A673 (cell line): ENCODE measurements around the gene GPD2. TPM values are rescaled to one million over a fixed set of nuclear protein-coding genes. Genes with fewer than 3 reads are reported as not detected.
A peak's percentile ranks its signal among the peaks of the same experiment; 100 is the strongest.

ENCODE experiments used
- BruUV-seq: library from RNA; stranded (reverse); fragments of 400-500 nt; replicated peaks from 2 replicates; lab custom pipeline; 2021; lab: Mats Ljungman, UMichigan
- CTCF ChIA-PET: fragments of 300-600 bp; sonication (Branson Sonifier 250); formaldehyde crosslinking; loops from one replicate; lab custom pipeline; 2022; ENCODE audit warnings: antibody characterized with exemption; lab: Charles Lee
- POLR2A ChIA-PET: fragments of 300-600 bp; sonication (Branson Sonifier 250); formaldehyde crosslinking; loops from one replicate; lab custom pipeline; 2022; ENCODE audit warnings: antibody characterized with exemption; ENCODE audit not compliant: low non-redundant PET; lab: Charles Lee
- DNase-seq: peaks from one replicate; pipeline ENCODE4 v3.0.0-alpha.2; 2015; ENCODE audit warnings: low spot score
- H3K27ac ChIP-seq: fragments of 200-600 bp; sonication (generic); 2 replicates; pipeline ENCODE4 v1.5.1; 2016; ENCODE audit warnings: mixed run types, low read depth, mild to moderate bottlenecking, mixed read lengths, antibody characterized with exemption, low read length; ENCODE audit not compliant: poor library complexity, severe bottlenecking
- H3K27me3 ChIP-seq: fragments of 200-600 bp; sonication (generic); replicated peaks from 2 replicates; pipeline ENCODE4 v1.6.1; 2017; ENCODE audit warnings: mixed run types, low read depth, mild to moderate bottlenecking, mixed read lengths, antibody characterized with exemption, low read length; ENCODE audit not compliant: insufficient read depth, poor library complexity
- H3K36me3 ChIP-seq: fragments of 200-600 bp; sonication (generic); 2 replicates; pipeline ENCODE4 v1.6.1; 2016; ENCODE audit warnings: mixed run types, mild to moderate bottlenecking, mixed read lengths, antibody characterized with exemption, low read length; ENCODE audit not compliant: insufficient read depth, poor library complexity, severe bottlenecking
- H3K4me1 ChIP-seq: fragments of 200-600 bp; sonication (generic); 2 replicates; pipeline ENCODE4 v1.6.1; 2017; ENCODE audit warnings: mixed run types, mild to moderate bottlenecking, mixed read lengths, antibody characterized with exemption, low read length; ENCODE audit not compliant: insufficient read depth, poor library complexity, severe bottlenecking
- H3K4me3 ChIP-seq: fragments of 200-600 bp; sonication (generic); 2 replicates; pipeline ENCODE4 v1.5.1; 2016; ENCODE audit warnings: low read depth, mixed run types, mild to moderate bottlenecking, mixed read lengths, low read length; ENCODE audit not compliant: poor library complexity, severe bottlenecking
- H3K9me3 ChIP-seq: fragments of 200-600 bp; sonication (generic); 2 replicates; pipeline ENCODE4 v1.6.1; 2016; ENCODE audit warnings: mixed run types, low read depth, mild to moderate bottlenecking, mixed read lengths, antibody characterized with exemption, low read length; ENCODE audit not compliant: poor library complexity, severe bottlenecking
- CTCF ChIP-seq: fragments of 300-800, 200-600 bp; sonication (generic); conservative IDR thresholded peaks from 2 replicates; pipeline ENCODE4 v1.5.1; 2017; ENCODE audit warnings: low read depth, mild to moderate bottlenecking, antibody characterized with exemption, low read length, moderate library complexity, mixed read lengths
- EZH2 ChIP-seq: fragments of 200-600 bp; sonication (generic); IDR thresholded peaks from 2 replicates; pipeline ENCODE4 v1.6.1; 2017; ENCODE audit warnings: borderline replicate concordance, low read depth, mild to moderate bottlenecking, mixed read lengths, antibody characterized with exemption, low read length; ENCODE audit not compliant: poor library complexity, severe bottlenecking
- intact Hi-C: fragments of 100-400 bp; cut with micrococcal nuclease; formaldehyde crosslinking; loops from one replicate; pipeline ENCODE4 v1.10.0; 2022; ENCODE audit not compliant: unreplicated experiment
- total RNA-seq: library from RNA; stranded (reverse); gene quantifications from 2 replicates; pipeline ENCODE4 v1.2.3, GENCODE V29; 2021

Gene GPD2
- total RNA-seq, 1 experiment from 2014 or later, result 39.4 TPM

DNA sequence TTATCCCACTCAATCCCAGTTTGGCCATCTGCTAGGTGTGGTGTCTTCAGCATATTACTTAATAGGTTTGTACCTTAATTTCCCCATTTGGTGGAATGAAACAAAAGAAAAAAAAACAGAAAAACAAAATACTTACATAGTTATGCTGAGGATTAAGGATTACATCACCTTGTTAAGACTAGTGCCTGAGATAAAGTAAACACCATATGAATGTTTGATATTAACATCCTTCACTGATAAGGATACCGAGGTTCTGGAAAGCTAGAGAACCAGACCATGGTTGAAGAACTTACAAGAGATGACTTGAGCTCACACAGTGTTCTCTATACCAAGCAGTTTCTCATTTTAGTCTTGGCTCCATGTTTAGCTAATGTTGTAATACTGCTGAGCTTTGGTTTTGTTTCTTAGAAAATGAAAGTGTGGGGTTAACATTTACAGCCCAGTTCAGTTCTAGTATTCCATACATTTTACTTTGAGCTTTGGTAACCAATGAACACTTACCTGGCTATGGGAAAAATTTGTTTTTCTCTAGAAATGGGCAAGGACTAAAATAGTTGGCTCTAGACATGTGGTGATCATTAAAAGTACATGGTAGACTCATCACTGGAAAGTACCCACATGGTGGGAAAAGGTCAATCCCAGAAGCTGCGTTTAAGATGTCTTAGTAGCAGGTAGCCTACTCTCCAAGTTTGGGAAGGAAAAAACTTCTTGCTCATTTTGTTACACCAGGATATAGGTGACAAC is 5.8 kb upstream of the GPD2 start:
- Histone ChIP-seq H3K9me3 (no peaks in the 10 kb centered on the region), H3K27ac (no peak overlapping the region), H3K36me3 (no peaks in the 10 kb centered on the region), H3K4me3 (no peak overlapping the region), H3K27me3 (no peaks in the 10 kb centered on the region), H3K4me1 (peaks cover 16% of the 10 kb centered on the region)
- intact Hi-C loops, result loop anchor here (10.0 kb wide), 1 partner anchor 754 kb away; no protein-coding TSS in a partner anchor
- ChIA-PET POLR2A (no interaction called here), CTCF (no interaction called here)
- no peak for TF ChIP-seq CTCF
- DNase-seq, result no peak
- no TSS peak for BruUV-seq

DNA sequence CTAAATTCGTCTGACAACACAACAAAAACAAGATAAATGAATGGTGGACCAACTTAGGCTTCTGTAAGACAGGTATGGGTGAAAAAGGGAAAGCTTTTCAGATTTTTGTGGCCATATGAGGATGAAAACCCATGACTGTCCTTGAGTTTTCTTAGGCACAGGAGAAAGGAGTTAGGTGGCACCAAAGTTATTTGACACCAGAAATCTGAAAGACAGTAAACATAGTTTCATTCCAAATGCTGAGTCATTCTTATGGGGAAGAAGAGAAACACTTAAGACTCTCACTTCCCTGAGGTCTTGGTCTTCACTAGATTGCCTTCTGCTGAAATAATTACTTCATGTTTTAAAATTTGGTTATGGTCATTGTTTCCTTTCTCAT is 5.2 kb upstream of the GPD2 start:
- ChIA-PET POLR2A (no interaction called here), CTCF (no interaction called here)
- Histone ChIP-seq H3K9me3 (no peaks in the 10 kb centered on the region), H3K36me3 (no peaks in the 10 kb centered on the region), H3K27me3 (no peaks in the 10 kb centered on the region), H3K27ac (peak overlapping the region; percentile 14), H3K4me1 (peaks cover 21% of the 10 kb centered on the region), H3K4me3 (no peak overlapping the region)
- BruUV-seq, result no TSS peak
- no peak for TF ChIP-seq CTCF
- no peak for TF ChIP-seq EZH2
- intact Hi-C loops, result loop anchor here (10.0 kb wide), 1 partner anchor 754 kb away; no protein-coding TSS in a partner anchor
- DNase-seq, result peak; percentile 43

DNA sequence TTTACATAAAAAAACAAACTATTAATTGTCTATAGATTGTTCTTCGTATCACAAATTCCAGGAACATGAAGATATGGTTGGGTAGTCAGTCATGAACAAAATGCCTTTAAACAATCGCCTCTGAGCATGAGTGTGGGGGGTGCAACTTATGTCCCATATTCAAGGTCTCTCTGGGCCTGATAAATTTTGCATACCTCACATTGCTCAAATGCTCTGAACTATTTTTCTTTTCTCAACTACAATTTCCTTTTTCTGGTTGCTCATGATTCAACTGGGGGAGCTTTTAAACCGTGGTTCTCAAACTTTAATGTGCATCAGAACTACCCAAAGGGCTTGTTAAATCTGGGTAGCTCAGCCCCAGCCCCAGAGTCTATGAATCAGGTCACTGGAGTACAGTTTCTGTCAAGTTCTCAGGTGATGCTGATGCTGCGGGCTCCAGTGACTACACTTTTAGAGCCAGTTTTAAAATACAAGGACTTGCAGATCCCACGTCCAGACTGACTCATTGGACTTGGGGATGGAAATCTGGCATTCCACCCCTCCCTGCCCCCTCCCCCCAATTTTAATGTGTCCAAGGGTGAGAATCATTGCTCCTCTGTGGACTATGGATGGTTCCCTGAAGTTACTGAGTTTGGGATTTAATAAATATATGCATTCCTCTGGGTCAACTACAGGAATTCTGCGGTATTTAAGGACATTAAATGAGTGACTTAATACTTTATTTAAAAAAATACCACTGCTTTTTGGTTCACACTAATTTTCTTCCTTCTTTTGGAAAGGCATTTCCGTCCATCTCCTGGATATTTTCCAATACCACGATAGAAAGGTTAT is 1.5 kb upstream of the GPD2 start:
- intact Hi-C loops, result loop anchor here (10.0 kb wide), 1 partner anchor 750 kb away; no protein-coding TSS in a partner anchor
- H3K36me3 ChIP-seq, result no peaks in the 10 kb centered on the region
- no peaks in the 10 kb centered on the region for H3K27me3 ChIP-seq
- POLR2A ChIA-PET, result no interaction called here
- H3K27ac ChIP-seq, result no peak overlapping the region
- peaks cover 25% of the 10 kb centered on the region for H3K4me1 ChIP-seq
- H3K9me3 ChIP-seq, result no peaks in the 10 kb centered on the region
- H3K4me3 ChIP-seq, result no peak overlapping the region
- BruUV-seq, result no TSS peak
- CTCF ChIA-PET, result no interaction called here
- TF ChIP-seq CTCF (no peak), EZH2 (no peak)
- no peak for DNase-seq
